HCT116 (cell line): ENCODE measurements around the gene MARVELD1. TPM values are rescaled to one million over a fixed set of nuclear protein-coding genes. Genes with fewer than 3 reads are reported as not detected.

ENCODE experiments used
- ATAC-seq: fragments of 200-7000 bp; cut with Tn5 transposase; 2 replicates; pipeline ENCODE4 v1.9.1; 2020; ENCODE audit warnings: mild to moderate bottlenecking, moderate library complexity
- BruUV-seq: library from RNA; stranded (reverse); fragments of 400-500 nt; replicated peaks from 2 replicates; lab custom pipeline; 2021; lab: Mats Ljungman, UMichigan
- CTCF ChIA-PET: fragments of 300-600 bp; sonication (Branson Sonifier 250); formaldehyde crosslinking; loops from one replicate; lab custom pipeline; 2021; ENCODE audit warnings: antibody characterized with exemption; lab: Charles Lee
- POLR2A ChIA-PET: fragments of 300-600, 350-600 bp; sonication (Branson Sonifier 250); formaldehyde crosslinking; loops from one replicate; lab custom pipeline; 2021; ENCODE audit warnings: antibody characterized with exemption; lab: Charles Lee
- RAD21 ChIA-PET, 2 experiments: fragments of 300-600 bp; sonication (Branson Sonifier 250); formaldehyde crosslinking; loops; one replicate each; lab custom pipeline; 2023; ENCODE audit warnings: low total read pairs in 2 of 2; ENCODE audit not compliant: uncharacterized antibody in 2 of 2, unreplicated experiment in 2 of 2, low non-redundant PET in 1 of 2; lab: Charles Lee
- DNase-seq: peaks from one replicate; pipeline ENCODE4 v3.0.0-alpha.2; 2010; ENCODE audit warnings: low read depth, low spot score
- H2AFZ ChIP-seq: fragments of 200-600 bp; shearing (Covaris generic), sonication (generic); 2 replicates; pipeline ENCODE4 v1.6.1; 2017; ENCODE audit warnings: low read depth, mixed run types, mixed read lengths, antibody characterized with exemption, low read length; ENCODE audit not compliant: poor library complexity, severe bottlenecking
- H3K27ac ChIP-seq: 2 replicates; pipeline ENCODE4 v1.5.1; 2012; ENCODE audit warnings: low read depth, low read length
- H3K27me3 ChIP-seq: fragments of 200-600 bp; sonication (generic); 2 replicates; pipeline ENCODE4 v1.6.1; 2016; ENCODE audit warnings: mixed run types, low read length, mixed read lengths; ENCODE audit not compliant: insufficient read depth
- H3K36me3 ChIP-seq, 2 experiments: fragments of 200-500 bp in 1 of 2; fragments of 200-600 bp in 1 of 2; sonication (Bioruptor generic) in 1 of 2; sonication (generic) in 1 of 2; 2 replicates each; pipeline versions ENCODE4 v1.5.1 to v1.6.1; 2014 to 2016; ENCODE audit warnings: low read length in 2 of 2, inconsistent platforms in 1 of 2, mixed read lengths in 1 of 2, mixed run types in 1 of 2; ENCODE audit not compliant: insufficient read depth in 2 of 2, control insufficient read depth in 1 of 2
- H3K4me1 ChIP-seq, 2 experiments: fragments of 200-600 bp in 1 of 2; sonication (generic) in 1 of 2; 2 replicates each; pipeline versions ENCODE4 v1.5.1 to v1.6.1; 2012 to 2017; ENCODE audit warnings: low read length in 2 of 2, inconsistent platforms in 1 of 2, mild to moderate bottlenecking in 1 of 2, mixed read lengths in 1 of 2, mixed run types in 1 of 2, moderate library complexity in 1 of 2; ENCODE audit not compliant: insufficient read depth in 2 of 2, control insufficient read depth in 1 of 2
- H3K4me2 ChIP-seq: fragments of 200-600 bp; sonication (generic); 2 replicates; pipeline ENCODE4 v1.6.1; 2017; ENCODE audit warnings: mixed run types, low read length, mixed read lengths
- H3K4me3 ChIP-seq, 2 experiments: fragments of 200-600 bp in 1 of 2; sonication (generic) in 1 of 2; replicated peaks in 1 of 2; 2 replicates each; pipeline ENCODE4 v1.5.1; 2011 to 2016; ENCODE audit warnings: low read length in 2 of 2, control low read depth in 1 of 2, low read depth in 1 of 2, mild to moderate bottlenecking in 1 of 2, mixed read lengths in 1 of 2, mixed run types in 1 of 2
- H3K79me2 ChIP-seq: fragments of 200-600 bp; sonication (generic); 2 replicates; pipeline ENCODE4 v1.6.1; 2017; ENCODE audit warnings: mild to moderate bottlenecking, mixed run types, low read length, moderate library complexity, mixed read lengths; ENCODE audit not compliant: insufficient read depth
- H3K9ac ChIP-seq: fragments of 200-600 bp; sonication (generic); 2 replicates; pipeline ENCODE4 v1.6.1; 2016; ENCODE audit warnings: low read length, mixed read lengths
- H3K9me2 ChIP-seq: fragments of 200-600 bp; sonication (generic), shearing (Covaris generic); 2 replicates; pipeline ENCODE4 v1.6.1; 2017; ENCODE audit warnings: mixed run types, mild to moderate bottlenecking, moderate library complexity; ENCODE audit not compliant: insufficient read depth
- H3K9me3 ChIP-seq, 2 experiments: fragments of 200-500 bp in 1 of 2; fragments of 200-600 bp in 1 of 2; sonication (Bioruptor generic) in 1 of 2; sonication (generic) in 1 of 2; 2 replicates each; pipeline ENCODE4 v1.6.1; 2014 to 2017; ENCODE audit warnings: low read length in 2 of 2, mixed read lengths in 2 of 2, inconsistent platforms in 1 of 2, low read depth in 1 of 2, mild to moderate bottlenecking in 1 of 2, mixed run types in 1 of 2, moderate library complexity in 1 of 2; ENCODE audit not compliant: control insufficient read depth in 1 of 2, insufficient read depth in 1 of 2
- H4K20me1 ChIP-seq: fragments of 200-600 bp; sonication (generic), shearing (Covaris generic); 2 replicates; pipeline ENCODE4 v1.6.1; 2017; ENCODE audit warnings: mixed run types, mild to moderate bottlenecking, moderate library complexity; ENCODE audit not compliant: insufficient read depth
- ATF3 ChIP-seq: IDR thresholded peaks from 2 replicates; pipeline ENCODE4 v1.6.1; 2012
- CBX3 ChIP-seq: IDR thresholded peaks from 2 replicates; pipeline ENCODE4 v1.6.1; 2012; ENCODE audit warnings: low read depth
- CEBPB ChIP-seq: IDR thresholded peaks from 2 replicates; pipeline ENCODE4 v1.6.1; 2012; ENCODE audit warnings: low read depth
- FOSL1 ChIP-seq: IDR thresholded peaks from 2 replicates; pipeline ENCODE4 v1.6.1; 2012; ENCODE audit warnings: low read depth
- JUND ChIP-seq: IDR thresholded peaks from 2 replicates; pipeline ENCODE4 v1.6.1; 2012
- MAX ChIP-seq: IDR thresholded peaks from 2 replicates; pipeline ENCODE4 v1.6.1; 2012
- POLR2A ChIP-seq: IDR thresholded peaks from 2 replicates; pipeline ENCODE4 v1.7.0; 2011; ENCODE audit warnings: borderline replicate concordance; ENCODE audit not compliant: insufficient read depth, insufficient read length; ENCODE audit errors: extremely low read depth
- POLR2AphosphoS5 ChIP-seq: IDR thresholded peaks from 2 replicates; pipeline ENCODE4 v1.6.1; 2011; ENCODE audit warnings: mild to moderate bottlenecking, low read depth, low read length, moderate library complexity
- REST ChIP-seq: IDR thresholded peaks from 2 replicates; pipeline ENCODE4 v1.6.1; 2012; ENCODE audit warnings: low read depth
- SP1 ChIP-seq: IDR thresholded peaks from 2 replicates; pipeline ENCODE4 v1.6.1; 2012; ENCODE audit warnings: low read depth
- SRF ChIP-seq: IDR thresholded peaks from 2 replicates; pipeline ENCODE4 v1.6.1; 2012; ENCODE audit warnings: low read depth
- TCF7L2 ChIP-seq: IDR thresholded peaks from 2 replicates; pipeline ENCODE4 v1.7.0; 2011; ENCODE audit warnings: borderline replicate concordance, inconsistent platforms; ENCODE audit not compliant: insufficient read depth, insufficient read length; ENCODE audit errors: extremely low read depth
- intact Hi-C: fragments of 100-400 bp; cut with micrococcal nuclease; formaldehyde crosslinking; loops from 2 replicates; pipeline ENCODE4 v1.10.0; 2022
- total RNA-seq: library from RNA; stranded (reverse); gene quantifications from one replicate; pipeline ENCODE4 v1.2.1, GENCODE V29; 2021; ENCODE audit not compliant: unreplicated experiment
- TF ChIP-seq, protein P1 (sequence below): IDR thresholded peaks from 2 replicates; pipeline ENCODE4 v1.6.1; 2011; ENCODE audit warnings: mild to moderate bottlenecking, low read length, moderate library complexity; ENCODE audit not compliant: insufficient replicate concordance; ENCODE audit errors: extremely low read depth

MARVELD1 gene
- total RNA-seq, 1 experiment from 2014 or later = 36.1 TPM

DNA sequence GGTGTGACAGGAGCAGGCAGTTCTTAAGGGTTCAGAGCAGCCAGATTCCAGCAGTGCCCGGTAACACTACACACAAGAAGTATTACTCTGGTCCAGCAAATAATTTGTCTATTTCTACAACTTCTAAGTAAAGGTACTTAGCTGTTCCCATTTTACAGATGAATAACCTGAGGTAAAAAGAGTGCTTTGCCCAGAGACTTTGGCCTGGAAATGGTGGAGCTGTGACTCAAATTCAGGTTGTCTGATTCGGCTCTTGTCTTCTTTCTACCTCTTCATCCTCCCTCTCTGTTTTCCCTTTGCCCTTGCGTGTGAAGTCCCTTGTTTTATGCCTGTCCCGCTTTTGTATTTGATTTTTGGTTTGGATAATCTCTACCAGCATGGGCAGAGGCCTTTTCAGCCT is 41.2 kb downstream of the MARVELD1 start:
- no peaks in the 10 kb centered on the region for H4K20me1 ChIP-seq
- no peak overlapping the region for H3K4me3 ChIP-seq
- TF ChIP-seq FOSL1 = no peak
- TF ChIP-seq, protein P1, sequence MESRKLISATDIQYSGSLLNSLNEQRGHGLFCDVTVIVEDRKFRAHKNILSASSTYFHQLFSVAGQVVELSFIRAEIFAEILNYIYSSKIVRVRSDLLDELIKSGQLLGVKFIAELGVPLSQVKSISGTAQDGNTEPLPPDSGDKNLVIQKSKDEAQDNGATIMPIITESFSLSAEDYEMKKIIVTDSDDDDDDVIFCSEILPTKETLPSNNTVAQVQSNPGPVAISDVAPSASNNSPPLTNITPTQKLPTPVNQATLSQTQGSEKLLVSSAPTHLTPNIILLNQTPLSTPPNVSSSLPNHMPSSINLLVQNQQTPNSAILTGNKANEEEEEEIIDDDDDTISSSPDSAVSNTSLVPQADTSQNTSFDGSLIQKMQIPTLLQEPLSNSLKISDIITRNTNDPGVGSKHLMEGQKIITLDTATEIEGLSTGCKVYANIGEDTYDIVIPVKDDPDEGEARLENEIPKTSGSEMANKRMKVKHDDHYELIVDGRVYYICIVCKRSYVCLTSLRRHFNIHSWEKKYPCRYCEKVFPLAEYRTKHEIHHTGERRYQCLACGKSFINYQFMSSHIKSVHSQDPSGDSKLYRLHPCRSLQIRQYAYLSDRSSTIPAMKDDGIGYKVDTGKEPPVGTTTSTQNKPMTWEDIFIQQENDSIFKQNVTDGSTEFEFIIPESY = no peak
- no peak for TF ChIP-seq MAX
- TF ChIP-seq SRF = no peak
- TF ChIP-seq POLR2AphosphoS5 = no peak
- no peak for TF ChIP-seq ATF3
- TF ChIP-seq POLR2A = no peak
- TF ChIP-seq REST = no peak
- TF ChIP-seq CBX3 = no peak
- TF ChIP-seq SP1 = no peak
- no peak for TF ChIP-seq JUND
- TF ChIP-seq CEBPB = no peak
- TF ChIP-seq TCF7L2 = no peak
- H3K9me3 ChIP-seq = no peaks in the 10 kb centered on the region
- peaks cover 40 to 52% of the 10 kb centered on the region in 2 experiments for H3K36me3 ChIP-seq
- H3K4me2 ChIP-seq = no peak overlapping the region
- H3K9ac ChIP-seq = no peak overlapping the region
- no peaks in the 10 kb centered on the region for H3K27me3 ChIP-seq
- no peaks in the 10 kb centered on the region for H3K4me1 ChIP-seq
- ChIA-PET RAD21 (no interaction called here), CTCF (no interaction called here), POLR2A (no interaction called here)
- no peaks in the 10 kb centered on the region for H3K9me2 ChIP-seq
- intact Hi-C loops = loop anchor here (5.0 kb wide), 1 partner anchor 273 kb away; no protein-coding TSS in a partner anchor
- DNase-seq = no peak
- H2AFZ ChIP-seq = no peak overlapping the region
- H3K79me2 ChIP-seq = no peaks in the 10 kb centered on the region
- H3K27ac ChIP-seq = no peak overlapping the region
- no peak for ATAC-seq
- no TSS peak for BruUV-seq
